Left forelimb (tissue), 1 donor: Measurements from ENCODE around the gene FOXN3.

Source experiments
- DNase-seq: peaks from one replicate; pipeline ENCODE4 v3.0.0-alpha.2; 2018; ENCODE audit warnings: low spot score

The FOXN3 gene

DNA sequence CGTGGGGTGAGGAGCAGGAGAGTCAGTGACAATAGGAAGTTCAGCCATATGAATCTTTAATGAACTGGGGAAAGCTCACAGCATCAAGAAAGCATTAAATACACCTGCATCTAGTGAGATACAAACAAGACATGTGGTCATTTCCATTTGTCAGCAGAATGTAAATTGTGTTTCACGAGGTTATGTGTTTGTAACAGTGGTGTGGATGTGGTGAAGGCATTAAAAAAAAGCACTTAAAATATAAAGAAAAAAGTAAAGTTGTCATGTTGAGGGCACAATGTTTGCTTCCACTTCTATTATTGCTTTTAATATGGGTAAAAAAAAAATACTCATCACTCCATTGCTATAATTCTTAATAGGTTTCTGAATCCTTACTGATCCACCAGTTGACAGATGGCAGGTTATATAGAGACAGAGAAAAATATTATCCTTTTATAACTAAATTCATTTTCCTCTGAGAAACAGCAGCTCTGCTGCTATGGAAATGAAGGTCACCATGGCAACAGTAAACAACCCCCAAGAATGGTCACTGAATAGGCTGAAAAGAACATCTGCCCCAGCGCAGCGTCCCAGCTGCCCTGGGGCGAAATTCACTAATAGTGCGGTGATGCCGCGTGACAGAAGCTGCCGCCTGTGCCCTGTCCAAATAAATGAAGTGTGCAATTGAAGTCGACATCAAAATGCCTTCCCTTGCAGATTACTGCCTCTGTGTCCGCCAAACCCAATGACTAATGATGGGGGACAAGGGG, 226.1 kb downstream of the FOXN3 start:
- DNase-seq = no peak

DNA sequence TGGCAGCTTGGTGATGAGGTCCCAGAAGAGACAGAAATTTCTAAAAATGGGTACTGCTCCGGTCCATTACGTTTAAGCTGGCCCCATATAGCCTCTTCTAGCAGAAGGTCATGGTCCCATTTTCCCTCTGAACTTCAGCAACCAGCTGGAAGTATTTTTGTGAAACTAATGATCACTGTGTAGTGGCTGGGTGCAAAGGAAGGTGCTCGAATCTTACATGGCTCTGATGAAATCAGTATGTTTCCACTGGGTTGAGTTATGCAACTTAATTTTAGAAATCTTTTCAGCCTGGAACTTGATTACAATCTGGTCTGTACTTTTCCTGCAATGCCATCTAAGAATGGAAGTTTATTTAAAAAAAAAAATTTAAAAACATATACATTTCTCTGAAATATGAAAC, 228.5 kb downstream of the FOXN3 start:
- DNase-seq = no peak

DNA sequence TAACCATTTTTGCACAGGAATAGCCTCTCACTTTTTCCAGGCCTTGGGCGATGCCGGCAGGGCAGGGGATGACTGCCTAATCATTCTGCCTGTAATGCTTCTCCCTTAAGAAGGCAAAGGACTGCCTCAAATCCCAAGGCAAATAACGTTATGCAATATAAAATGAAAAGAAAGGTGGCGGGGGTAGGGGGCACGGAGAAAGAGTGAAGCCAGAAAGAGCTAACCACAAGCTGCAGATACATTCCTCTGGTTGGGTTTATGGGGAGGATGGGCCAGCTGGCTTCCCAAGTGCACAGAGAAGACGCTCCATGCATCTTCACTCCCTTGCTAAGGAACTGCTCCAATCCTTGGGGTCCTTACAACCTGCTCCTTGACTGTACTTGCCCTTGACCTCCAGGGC, 229.5 kb downstream of the FOXN3 start:
- no peak for DNase-seq

DNA sequence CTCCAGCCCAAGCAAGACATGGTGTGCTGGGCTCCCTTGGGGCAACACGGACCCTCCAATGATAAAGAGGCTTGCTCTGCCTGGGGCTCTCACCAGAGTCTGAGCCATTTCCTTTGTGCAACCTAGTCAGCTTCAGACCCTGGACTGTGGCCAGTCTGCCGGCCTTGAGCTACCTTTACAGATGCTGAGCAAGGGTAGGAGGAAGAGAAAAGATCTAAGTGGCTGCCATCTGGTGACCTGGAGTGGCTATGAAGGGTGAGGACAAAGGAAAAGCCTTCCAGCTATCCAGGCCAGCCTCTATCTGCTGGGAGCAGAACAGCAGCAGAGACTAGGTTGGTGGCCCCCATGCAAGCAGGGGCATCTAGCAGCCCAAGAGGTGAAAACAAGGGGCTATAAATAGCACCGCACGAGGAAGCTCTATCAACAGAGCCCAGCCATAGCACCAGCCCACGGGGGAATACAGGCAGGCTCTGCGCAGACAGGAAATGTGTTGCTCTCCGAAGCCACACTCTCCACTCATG, 230.1 kb downstream of the FOXN3 start:
- no peak for DNase-seq

DNA sequence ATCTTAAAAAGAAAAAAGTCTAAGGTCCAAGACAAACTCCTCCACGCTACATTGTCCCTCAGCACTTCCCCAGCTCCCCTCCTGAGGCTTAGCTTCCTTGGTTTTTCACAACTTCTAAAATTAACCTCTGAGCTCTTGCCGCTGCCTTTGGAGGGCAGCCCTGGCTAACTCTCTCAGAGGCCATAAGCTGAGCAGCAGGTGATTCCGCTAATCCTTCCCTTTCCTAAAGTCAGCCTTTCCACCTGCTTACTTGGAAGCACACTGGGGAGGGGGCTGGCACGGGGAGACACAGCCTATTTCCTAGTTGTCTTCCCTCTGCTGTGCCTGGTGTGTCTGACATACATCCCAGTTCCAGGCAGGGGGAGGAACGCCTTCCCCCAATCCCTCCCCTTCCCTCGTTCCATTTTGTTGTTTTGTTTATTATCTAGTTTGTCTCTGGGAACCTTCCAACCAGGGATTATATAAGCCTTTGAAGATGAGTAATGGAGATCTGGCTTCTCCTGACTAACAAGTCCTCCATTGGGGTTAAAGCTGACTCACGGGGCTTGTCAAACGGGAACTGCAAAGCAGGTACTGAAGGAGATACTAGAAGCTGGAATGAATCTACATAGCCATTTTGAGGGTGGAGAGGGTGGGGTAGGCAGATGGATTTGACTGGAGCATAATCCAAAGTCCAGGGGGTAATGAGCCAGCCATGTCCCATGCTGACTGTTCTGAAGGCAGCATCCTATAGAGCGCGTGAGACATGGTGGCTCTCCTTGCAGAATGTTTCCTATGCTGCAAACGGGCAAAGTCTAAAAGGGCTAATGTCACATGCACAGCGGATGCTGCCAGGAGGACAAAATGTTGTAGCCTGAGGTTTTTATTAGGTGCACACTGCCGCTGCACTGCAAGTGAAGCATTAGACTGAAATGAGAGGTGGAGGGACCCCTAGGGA, 230.8 kb downstream of the FOXN3 start:
- DNase-seq = no peak

DNA sequence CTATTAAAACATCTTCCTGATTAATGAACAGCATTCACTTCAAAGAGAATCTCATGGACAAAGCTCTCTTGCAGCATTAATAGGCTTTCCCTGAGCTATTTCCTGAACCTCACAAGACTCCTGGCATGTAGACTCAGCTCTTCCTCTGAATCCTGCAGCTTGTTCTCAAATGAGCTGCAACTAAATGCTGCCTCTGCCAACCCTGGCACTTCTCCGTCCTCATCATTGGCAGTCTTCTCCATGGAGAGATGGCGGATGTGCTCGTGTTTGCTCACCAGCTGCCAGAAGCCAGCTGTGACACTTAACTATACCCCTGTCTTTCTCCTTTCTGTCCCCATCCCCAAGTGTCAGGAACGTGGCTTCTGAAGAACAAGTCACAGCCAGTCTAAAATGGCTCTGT, 232.1 kb downstream of the FOXN3 start:
- DNase-seq = no peak

DNA sequence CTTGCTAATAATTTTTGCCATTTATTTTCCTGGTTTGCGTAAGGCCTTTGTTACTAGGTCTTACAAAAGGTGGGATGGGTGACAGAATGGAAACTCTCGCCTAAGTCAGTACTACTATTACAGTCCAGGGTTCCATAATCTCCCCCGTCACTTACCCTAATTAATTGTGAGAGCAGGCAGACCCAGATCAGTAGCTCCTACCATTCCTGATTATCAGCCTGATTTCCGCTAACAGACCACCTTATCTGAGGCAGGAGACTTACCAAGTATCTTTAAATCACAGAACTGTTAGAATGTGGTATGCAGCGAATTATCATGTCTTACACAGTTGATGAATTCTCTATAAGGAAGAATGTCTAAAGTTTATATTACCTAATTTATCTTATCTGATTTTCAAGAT, 234.7 kb downstream of the FOXN3 start:
- DNase-seq = no peak

DNA sequence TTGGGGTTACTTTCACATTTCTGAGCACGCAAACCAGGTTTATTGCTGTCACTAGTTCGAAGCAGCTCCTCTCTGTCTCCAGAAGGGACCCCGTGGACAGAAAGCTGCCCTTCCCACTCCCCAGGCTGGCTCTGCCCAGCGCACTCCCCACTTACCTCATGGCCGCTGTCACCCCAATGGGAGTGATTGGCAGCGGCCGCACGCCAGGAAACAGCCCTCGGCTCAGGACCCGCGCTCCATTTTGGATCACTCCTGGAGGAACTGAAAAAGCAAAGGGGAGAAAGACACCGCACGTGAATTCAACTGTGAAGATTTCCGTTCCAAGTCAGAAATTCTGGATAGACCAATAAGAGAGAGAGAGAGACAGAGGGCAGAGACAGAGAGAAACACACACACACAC, 236.5 kb downstream of the FOXN3 start:
- no peak for DNase-seq

DNA sequence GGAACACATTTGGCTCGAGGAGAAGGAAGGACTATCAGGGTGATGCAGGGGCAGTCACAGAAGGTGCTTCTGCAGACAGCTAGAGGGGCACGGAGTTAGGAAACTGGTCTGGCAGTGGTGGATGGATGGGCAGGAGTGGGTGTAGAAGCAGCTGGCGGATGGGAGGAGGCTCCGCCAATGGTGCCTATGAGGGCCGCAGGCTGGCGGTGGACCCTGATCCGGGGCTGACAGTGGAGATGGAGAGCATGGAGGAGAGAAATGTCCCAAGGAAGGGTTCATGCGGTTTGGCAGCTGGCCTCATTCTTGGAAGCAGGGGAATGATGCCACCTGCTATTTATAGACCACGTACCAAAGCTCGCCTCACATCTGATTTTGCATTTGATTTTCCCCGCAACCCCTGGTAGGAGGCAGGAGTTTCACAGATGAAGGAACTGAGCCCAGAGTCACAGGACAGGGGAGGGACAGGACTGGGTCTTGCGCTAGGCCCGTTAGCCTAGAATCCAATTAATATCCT, 237.1 kb downstream of the FOXN3 start:
- no peak for DNase-seq

DNA sequence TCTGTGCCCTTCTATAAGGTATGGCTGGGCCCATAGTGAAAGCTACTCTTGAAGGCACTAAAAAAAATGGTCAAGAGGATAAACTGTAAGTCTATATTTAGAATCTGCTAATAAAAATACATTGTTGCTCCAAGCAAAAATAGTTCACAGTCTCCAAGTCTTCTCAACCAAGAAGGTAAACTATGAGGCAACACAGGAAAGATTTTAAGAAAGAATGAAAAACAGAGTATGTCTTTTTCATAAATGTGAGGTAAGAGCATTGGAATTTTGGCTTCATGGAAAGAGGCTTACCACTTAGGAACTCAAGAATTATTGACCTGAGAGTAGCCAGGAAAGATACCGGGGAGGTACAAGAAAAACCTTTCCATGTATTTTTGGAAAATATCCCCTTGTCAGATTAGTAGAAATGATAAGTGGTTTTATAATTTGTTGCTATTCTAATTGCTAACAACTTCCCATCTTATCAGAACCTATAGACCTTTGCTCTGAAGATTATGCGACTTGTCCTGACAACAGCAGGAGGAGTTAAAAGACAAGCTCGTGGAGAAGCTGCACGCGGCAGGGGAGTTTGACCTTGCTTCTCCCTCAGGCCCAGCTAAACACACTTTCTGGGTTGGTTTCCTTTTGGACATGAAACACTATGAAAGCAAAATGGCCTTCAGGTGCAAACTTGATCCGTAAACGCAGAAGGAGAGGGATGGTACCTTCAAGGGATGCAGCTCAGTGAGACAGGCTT, 238.1 kb downstream of the FOXN3 start:
- DNase-seq = no peak

DNA sequence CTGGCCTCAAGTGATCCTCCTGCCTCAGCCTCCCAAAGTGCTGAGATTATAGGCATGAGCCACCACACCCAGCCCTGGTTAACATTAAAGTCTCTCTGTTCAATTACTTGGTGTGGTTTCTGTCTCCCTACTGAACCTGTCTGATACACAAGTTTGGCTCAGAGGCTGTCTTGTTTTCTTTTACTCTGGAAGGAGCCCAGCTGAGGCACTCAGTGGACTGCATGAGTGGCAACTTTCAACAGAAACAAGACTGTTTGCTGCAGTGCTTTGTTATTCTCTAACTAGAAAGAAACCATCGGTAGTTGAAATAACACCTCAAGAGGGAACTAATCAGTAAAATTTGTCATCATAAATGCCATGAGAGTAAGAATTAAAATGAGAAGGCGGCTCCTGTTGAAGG, 238.7 kb downstream of the FOXN3 start:
- no peak for DNase-seq

DNA sequence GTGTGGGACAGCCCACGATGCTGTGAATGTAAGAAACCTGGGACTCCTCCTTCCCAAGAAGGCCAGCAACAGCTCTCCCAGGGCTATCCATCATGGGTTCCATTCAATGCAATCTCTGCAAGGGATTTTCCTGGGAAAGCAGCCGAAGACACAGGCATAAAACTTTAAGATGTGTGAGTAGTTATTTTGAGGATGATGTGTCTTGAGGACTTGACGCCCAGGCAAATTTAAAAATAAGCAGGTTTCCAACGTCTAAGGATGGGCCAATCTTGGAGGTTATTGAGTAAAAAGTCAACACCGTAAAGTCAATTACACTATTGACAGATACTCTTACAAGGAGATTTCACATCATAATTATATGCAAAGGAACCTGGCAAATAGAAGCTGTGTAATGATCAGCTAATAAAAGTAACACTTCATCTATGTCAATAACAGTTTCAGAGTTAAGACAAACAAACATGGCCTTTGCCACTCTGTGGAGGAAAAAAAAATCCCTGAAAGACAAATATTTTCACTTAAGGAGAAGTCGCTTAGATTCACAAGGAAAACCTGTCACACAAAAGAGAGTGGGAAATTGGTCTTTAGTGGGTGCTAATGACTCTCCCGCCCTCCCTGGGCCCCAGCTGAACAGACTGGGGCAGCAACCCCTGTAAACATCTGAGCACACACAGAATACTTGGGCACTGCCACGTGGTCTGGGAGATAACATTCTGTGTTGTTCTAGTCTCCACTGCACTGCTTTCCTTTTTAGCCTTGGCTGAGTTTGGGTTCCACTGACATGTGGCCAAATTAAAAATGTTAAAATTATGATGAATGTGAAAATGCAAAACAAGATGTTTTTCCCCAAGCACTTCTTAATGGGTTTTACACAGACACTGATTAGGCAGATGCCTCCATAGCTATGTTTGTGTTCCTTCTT, 240.9 kb downstream of the FOXN3 start:
- DNase-seq = no peak

DNA sequence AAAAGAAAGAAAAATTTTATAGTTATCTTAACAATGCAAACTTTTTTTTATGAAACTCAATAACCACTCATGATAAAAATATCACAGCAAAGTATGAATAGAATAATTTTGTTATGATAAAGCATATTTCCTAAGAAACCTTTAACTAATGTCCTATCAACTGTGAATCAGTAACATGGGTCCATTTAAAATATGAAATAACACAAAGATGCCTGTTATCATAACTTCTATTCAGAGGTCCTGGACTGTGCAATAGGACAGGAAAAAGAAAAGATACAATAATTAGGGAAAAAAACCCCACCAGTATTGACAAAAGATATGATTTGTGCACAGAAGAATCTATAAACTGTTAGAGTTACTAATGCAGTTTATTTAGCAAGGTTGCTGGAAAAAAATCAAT, 245.4 kb downstream of the FOXN3 start:
- DNase-seq = no peak

DNA sequence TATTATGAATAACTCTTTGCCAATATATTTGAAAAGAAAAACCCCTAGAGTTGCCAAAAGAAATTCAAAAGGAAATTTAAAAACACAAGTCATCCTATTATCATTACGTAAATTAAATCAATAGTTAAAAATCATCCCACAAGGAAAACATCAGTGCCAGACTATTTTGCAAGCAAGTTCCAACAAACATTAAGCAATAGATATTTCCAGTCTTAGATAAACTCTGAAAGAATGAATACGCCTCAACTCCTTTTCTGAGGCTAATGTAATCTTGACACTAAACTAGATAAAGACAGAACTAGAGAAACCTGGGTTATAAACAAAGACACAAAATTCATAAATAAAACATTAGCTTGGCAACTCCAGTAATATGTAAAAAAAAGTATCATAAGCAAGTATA, 245.9 kb downstream of the FOXN3 start:
- DNase-seq = no peak

DNA sequence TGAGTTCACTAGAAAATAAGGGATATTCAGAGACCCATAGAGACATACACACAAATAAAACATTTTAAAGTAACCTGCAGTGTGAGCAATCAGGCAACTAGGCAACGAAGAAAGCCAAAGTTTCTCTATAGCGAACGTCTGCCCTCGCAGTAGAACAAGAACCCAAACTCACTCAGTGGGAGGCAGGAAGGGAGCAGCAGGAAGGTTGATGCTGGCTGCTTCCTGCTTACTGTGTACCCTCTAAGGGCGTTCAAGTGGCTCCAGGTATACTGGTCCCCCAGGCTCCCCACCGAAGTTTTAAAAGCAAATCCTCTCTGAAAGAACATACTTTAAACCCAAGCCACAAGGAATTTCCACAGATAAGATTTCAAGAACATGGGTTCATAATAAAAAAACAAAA, 249.3 kb downstream of the FOXN3 start:
- DNase-seq = no peak

DNA sequence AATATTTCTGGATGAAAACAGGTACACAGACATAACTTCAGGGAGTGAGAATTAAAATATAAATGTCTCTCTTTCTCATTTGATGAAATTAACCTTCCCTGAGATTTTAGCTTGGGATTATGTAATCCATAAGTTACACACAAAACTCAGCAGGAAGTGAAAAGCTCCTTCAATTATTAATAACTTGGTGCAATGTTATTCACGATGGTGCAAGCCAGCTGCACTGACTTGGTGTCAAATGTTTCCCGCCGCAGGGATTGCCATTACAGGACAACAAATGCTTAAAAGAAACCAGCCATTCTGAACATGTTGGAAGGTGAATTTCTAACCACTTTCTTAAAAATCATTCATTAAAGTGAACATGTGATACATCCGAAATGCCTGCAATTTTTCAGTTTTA, 250.4 kb downstream of the FOXN3 start:
- no peak for DNase-seq

DNA sequence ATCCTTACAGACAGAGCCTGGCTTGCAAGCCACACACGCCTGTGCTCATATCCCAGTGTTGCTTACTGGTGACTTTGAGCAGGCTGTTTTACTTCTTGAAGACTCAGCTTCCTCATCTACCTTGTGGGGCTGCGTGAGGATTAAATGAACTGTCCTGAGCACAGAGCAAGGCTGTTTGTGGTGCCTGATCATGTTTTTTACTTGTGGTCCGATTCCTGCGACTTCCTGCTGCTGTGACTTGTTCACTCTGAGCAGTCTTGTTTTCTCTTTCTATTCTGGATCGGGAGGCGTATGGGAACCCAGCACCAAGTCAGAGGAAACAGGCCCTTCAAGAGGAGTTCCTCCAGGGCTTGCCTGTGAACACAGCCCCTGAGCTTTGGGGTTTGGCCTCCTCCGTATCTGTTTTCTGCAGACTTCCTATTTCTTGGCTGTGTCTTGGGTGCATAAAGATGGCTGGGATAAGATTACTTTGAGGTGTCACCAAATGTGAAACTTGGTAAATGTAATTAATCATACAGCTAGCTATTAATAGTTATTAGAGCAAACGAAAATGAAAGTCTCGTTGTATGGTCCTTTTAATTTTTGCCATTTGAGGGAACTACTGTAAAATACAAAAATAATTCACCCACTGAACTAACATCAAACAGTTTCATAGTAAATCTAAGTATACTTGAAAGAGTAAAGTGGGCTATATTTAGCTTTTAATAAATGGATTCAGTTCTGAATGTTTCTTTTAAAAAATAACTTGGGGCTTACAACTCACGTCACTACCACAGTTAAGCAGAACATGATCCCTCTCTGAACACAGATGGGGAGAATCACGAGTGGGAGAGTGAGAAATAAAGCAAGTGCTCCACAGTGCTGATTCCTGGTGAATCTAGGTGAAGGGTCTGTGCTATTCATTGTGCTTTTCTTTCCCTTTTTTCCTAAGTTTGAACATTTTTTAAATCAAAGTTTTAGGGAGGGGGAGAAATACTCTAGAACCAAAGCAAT, 251.5 kb downstream of the FOXN3 start:
- DNase-seq = no peak

DNA sequence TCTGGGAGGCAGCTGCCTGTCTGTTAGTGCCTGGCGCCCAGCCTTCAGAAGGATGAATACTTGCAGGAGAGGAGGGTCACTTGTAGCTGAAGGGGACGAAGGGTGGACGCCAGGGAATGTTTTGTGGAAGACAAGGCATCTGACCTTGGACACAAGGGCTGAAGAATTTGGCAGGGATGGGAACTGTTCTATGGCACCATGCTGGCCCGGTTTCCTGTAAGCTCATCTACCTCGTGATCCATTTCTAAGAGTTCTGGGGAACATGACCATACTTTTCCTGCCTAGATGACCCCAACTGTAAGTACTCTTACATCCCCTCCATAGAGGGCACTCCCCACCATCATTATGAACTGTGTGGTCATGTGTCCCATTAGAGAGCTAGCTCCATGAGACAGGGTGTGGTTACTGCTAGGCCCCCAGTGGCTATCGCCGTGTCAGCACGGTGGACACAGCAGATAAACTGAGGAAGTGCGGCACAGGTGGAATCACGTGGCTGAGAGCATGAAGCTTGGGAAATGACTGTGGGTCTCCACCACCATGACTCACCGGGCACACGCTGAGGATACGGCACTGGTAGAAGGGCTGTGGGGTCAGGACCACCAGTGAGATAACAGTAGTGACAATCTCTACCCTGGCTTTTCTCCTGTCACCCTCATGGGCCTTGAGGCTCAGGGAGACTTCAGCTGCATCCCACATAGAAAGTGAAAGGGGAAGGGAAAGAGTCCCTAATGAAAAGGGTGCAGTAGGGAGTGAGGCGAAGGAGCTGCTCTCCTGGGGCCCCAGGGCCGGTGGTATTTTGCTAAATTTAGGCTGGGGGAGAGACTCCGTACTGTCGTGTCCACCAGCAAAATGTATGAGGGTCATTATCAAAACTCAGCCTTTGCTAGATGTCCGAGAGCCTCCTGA, 252.6 kb downstream of the FOXN3 start:
- DNase-seq = no peak
